ENCODE data around the gene MRPL21. TPM values are rescaled to one million over a fixed set of nuclear protein-coding genes. Genes with fewer than 3 reads are reported as not detected.

MRPL21 gene
- total RNA-seq, 1 experiment from 2014 or later, result 59.0 TPM

DNA sequence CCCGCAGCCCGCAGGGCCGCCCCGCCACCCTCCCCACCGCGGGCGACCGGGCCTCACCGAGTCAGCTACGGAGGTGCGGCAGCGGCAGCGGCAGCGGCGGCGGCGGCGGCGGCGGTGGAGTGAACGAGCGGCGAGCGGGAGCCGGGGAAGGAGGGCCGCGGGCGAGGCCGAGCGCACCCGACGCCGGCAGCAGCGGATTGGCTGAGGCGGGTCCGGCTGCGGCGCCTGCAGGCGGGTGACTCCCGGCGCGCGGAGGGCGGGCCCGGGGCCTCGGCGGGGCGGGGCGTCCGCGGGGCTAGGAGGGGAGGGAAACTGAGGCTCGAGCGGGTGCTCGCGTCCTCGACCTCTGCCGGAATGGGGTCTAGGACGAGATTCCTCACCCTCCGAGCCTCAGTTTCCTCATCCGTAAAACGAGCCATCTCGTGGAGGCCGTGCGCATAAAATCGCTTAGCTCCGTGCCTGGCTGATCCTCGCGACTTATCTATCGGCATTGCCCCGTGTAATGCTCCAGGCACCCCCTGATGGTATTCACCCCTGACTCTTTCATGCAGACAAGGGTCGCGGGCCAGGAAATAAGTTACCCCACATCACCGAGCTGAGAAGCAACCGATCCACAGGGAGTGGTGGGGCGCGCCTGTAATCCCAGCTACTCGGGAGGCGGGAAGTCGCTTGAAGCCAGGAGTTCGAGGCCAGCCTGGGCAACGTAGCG is 61.8 kb downstream of the MRPL21 start, which contains the start of gene CPT1A:
TSS of gene CPT1A (minus strand) at position 199 of the 709 bp plus-strand sequence. CDS start 26,442 bp downstream, outside the sequence.
- DNase-seq (ENCODE audit: low read depth), result peak; percentile 40

Other genes with a start within 250 kb of the MRPL21 start
- gene GAL, start 219.3 kb downstream of the MRPL21 start, total RNA-seq (2014; rRNA removed), result not detected in 2 replicates
- gene TESMIN, start 152.3 kb downstream of the MRPL21 start, total RNA-seq (2014; rRNA removed), result not detected in 2 replicates
- gene CPT1A, start 61.9 kb downstream of the MRPL21 start, total RNA-seq (2014; rRNA removed), result 6.3 TPM in 2 replicates
- 7.1 and 11.6 TPM in 2 replicates for gene IGHMBP2, start 59 bp upstream of the MRPL21 start, total RNA-seq (2014; rRNA removed)
- not detected in 2 replicates for gene MRGPRD, start 77.2 kb upstream of the MRPL21 start, total RNA-seq (2014; rRNA removed)
- gene MRGPRF, start 109.4 kb upstream of the MRPL21 start, total RNA-seq (2014; rRNA removed), result 0.38 and 0.63 TPM in 2 replicates
- gene TPCN2, start 145.1 kb upstream of the MRPL21 start, total RNA-seq (2014; rRNA removed), result 7.1 and 10.1 TPM in 2 replicates

Data from LHCN-M2 (cell line).